Adrenal gland (tissue), 5 donors: ENCODE data around the gene BHLHA9.
"Not testable (repeated sequence)": the region's sequence is repeated elsewhere in the genome, so short reads cannot be mapped to it uniquely, and the experiment has no call there.

ENCODE experiments used
- CTCF ChIP-seq, 6 experiments: fragments of 450-650 bp in 4 of 6; fragments of 200-600 bp in 2 of 6; sonication (generic) in 1 of 6; IDR thresholded peaks; 1 replicate in 5 of 6; 2 replicates in 1 of 6; pipeline versions ENCODE4 v1.5.1 to v1.8.0; 2016 to 2021; ENCODE audit warnings: antibody characterized with exemption in 6 of 6, mild to moderate bottlenecking in 2 of 6, moderate library complexity in 1 of 6
- POLR2A ChIP-seq, 2 donors: fragments of 450-650 bp; IDR thresholded peaks; one replicate each; pipeline ENCODE4 v1.6.1; 2017; ENCODE audit warnings: antibody characterized with exemption in 2 of 2, mild to moderate bottlenecking in 2 of 2, moderate library complexity in 1 of 2
- donor health status: DM: no; HTN: no; CAD: no.

GRCh38 chr17:1307829-1308228 is 37.6 kb downstream of the BHLHA9 start:
- not testable (repeated sequence) for TF ChIP-seq CTCF, POLR2A (IDR thresholded peaks at IDR 0.05)
